WTC11 (cell line): Measurements from ENCODE around the gene ZNF367. TPM values are rescaled to one million over a fixed set of nuclear protein-coding genes. Genes with fewer than 3 reads are reported as not detected.

Source experiments
- ATAC-seq: fragments of 200-7000 bp; cut with Tn5 transposase; 2 replicates; pipeline ENCODE4 v1.10.0; 2021; ENCODE audit warnings: mild to moderate bottlenecking, moderate library complexity
- CTCF ChIA-PET: fragments of 300-600 bp; sonication (Branson Sonifier 250); formaldehyde crosslinking; loops from one replicate; lab custom pipeline; 2021; ENCODE audit warnings: antibody characterized with exemption; lab: Charles Lee
- POLR2A ChIA-PET: fragments of 350-600 bp; sonication (Branson Sonifier 250); formaldehyde crosslinking; loops from one replicate; lab custom pipeline; 2021; ENCODE audit warnings: antibody characterized with exemption; lab: Charles Lee
- DNase-seq: peaks from one replicate; pipeline ENCODE4 v3.0.0; 2021; ENCODE audit warnings: low spot score
- H3K27ac Mint-ChIP-seq: 2 replicates; pipeline ENCODE4 v1.8.0; 2021; ENCODE audit warnings: mixed read lengths
- H3K27me3 Mint-ChIP-seq: 2 replicates; pipeline ENCODE4 v1.8.0; 2021; ENCODE audit warnings: low read depth, mild to moderate bottlenecking, moderate library complexity, mixed read lengths
- H3K36me3 Mint-ChIP-seq: 2 replicates; pipeline ENCODE4 v1.8.0; 2021; ENCODE audit warnings: mixed read lengths
- H3K4me1 Mint-ChIP-seq: 2 replicates; pipeline ENCODE4 v1.8.0; 2022; ENCODE audit warnings: mixed read lengths
- H3K4me3 Mint-ChIP-seq: 2 replicates; pipeline ENCODE4 v1.8.0; 2021; ENCODE audit warnings: mild to moderate bottlenecking, moderate library complexity, mixed read lengths
- H3K9me3 Mint-ChIP-seq: 2 replicates; pipeline ENCODE4 v1.8.0; 2021; ENCODE audit warnings: mixed read lengths
- FOXJ3 ChIP-seq: sonication (generic); formaldehyde crosslinking; IDR thresholded peaks from 2 replicates; pipeline ENCODE4 v1.9.0; 2021; ENCODE audit warnings: missing genetic modification reagents, mild to moderate bottlenecking, borderline replicate concordance
- HMGA2 ChIP-seq: fragments of 250-450 bp; sonication (Bioruptor Pico); IDR thresholded peaks from 2 replicates; pipeline ENCODE4 v1.4.0; 2021; ENCODE audit warnings: mild to moderate bottlenecking, moderate library complexity
- IRF2 ChIP-seq: sonication (generic); formaldehyde crosslinking; IDR thresholded peaks from 2 replicates; pipeline ENCODE4 v1.8.0; 2022; ENCODE audit warnings: low read depth, missing genetic modification reagents, borderline replicate concordance
- MYBL2 ChIP-seq: sonication (generic); formaldehyde crosslinking; IDR thresholded peaks from 2 replicates; pipeline ENCODE4 v1.8.1; 2023; ENCODE audit warnings: mild to moderate bottlenecking, moderate library complexity, missing genetic modification reagents
- NR1H2 ChIP-seq: sonication (generic); formaldehyde crosslinking; IDR thresholded peaks from 2 replicates; pipeline ENCODE4 v1.9.0; 2021; ENCODE audit warnings: mild to moderate bottlenecking, moderate library complexity, missing genetic modification reagents
- NR3C1 ChIP-seq: sonication (generic); formaldehyde crosslinking; conservative IDR thresholded peaks from 2 replicates; pipeline ENCODE4 v1.8.1; 2023; ENCODE audit warnings: low read depth, mild to moderate bottlenecking, missing genetic modification reagents
- SMAD3 ChIP-seq: sonication (generic); formaldehyde crosslinking; IDR thresholded peaks from 2 replicates; pipeline ENCODE4 v1.8.0; 2022; ENCODE audit warnings: missing genetic modification reagents, mild to moderate bottlenecking, borderline replicate concordance
- SP1 ChIP-seq: sonication (generic); formaldehyde crosslinking; conservative IDR thresholded peaks from 2 replicates; pipeline ENCODE4 v1.8.1; 2022; ENCODE audit warnings: missing genetic modification reagents
- ZNF263 ChIP-seq: sonication (generic); formaldehyde crosslinking; IDR thresholded peaks from 2 replicates; pipeline ENCODE4 v1.8.1; 2022; ENCODE audit warnings: low read depth, mild to moderate bottlenecking, moderate library complexity, missing genetic modification reagents
- ZNF671 ChIP-seq: fragments of 250-450 bp; sonication (Bioruptor Pico); IDR thresholded peaks from 2 replicates; pipeline ENCODE4 v1.8.0; 2021; ENCODE audit warnings: mild to moderate bottlenecking
- total RNA-seq: library from RNA; stranded (reverse); gene quantifications from 3 replicates; pipeline ENCODE4 v1.2.3, GENCODE V29; 2021
- TF ChIP-seq, protein P1 (sequence below): sonication (generic); formaldehyde crosslinking; IDR thresholded peaks from 2 replicates; pipeline ENCODE4 v1.8.0; 2022; ENCODE audit warnings: mild to moderate bottlenecking, missing genetic modification reagents
- TF ChIP-seq, protein P2 (sequence below): sonication (generic); formaldehyde crosslinking; IDR thresholded peaks from 2 replicates; pipeline ENCODE4 v1.8.0; 2023; ENCODE audit warnings: mild to moderate bottlenecking, missing genetic modification reagents
- TF ChIP-seq, protein P3 (sequence below): fragments of 250-450 bp; sonication (Bioruptor Pico); IDR thresholded peaks from 2 replicates; pipeline ENCODE4 v1.9.0; 2021; ENCODE audit warnings: mild to moderate bottlenecking
- TF ChIP-seq, protein P4 (sequence below): sonication (generic); formaldehyde crosslinking; IDR thresholded peaks from 2 replicates; pipeline ENCODE4 v1.8.1; 2023; ENCODE audit warnings: mild to moderate bottlenecking, missing genetic modification reagents, borderline replicate concordance
- TF ChIP-seq, protein P5 (sequence below): fragments of 200-600 bp; IDR thresholded peaks from 2 replicates; pipeline ENCODE4 v1.8.0; 2022; ENCODE audit warnings: antibody characterized with exemption
- TF ChIP-seq, protein P6 (sequence below): sonication (generic); formaldehyde crosslinking; IDR thresholded peaks from 2 replicates; pipeline ENCODE4 v1.8.1; 2023; ENCODE audit warnings: mild to moderate bottlenecking, missing genetic modification reagents
- TF ChIP-seq, protein P7 (sequence below): sonication (generic); formaldehyde crosslinking; IDR thresholded peaks from 2 replicates; pipeline ENCODE4 v1.8.0; 2022; ENCODE audit warnings: mild to moderate bottlenecking, missing genetic modification reagents

The ZNF367 gene
- total RNA-seq, 1 experiment from 2014 or later: 7.4 TPM

DNA sequence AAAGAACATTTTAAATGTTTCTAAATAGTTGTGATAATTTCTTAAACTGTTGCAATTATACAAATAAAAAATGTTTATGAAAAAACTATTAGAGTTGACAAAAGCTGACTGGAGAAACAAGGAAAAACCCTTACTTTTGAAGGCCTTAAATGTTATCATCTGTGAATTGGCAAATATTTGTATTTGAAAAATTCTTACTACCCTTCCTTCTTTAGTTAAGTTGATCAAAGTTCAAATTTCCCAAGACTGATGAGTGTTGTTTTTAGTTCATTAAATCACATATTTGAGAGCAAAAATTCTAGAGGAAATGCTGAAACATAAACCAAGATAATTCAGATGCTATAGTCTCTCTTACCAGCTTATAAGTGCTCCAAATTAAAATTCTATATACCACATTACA lies 32.0 kb downstream of the ZNF367 start:
- Mint-ChIP-seq H3K4me3 (no peak overlapping the region), H3K4me1 (peaks cover 20% of the 10 kb centered on the region), H3K9me3 (no peaks in the 10 kb centered on the region), H3K27ac (no peak overlapping the region), H3K27me3 (no peaks in the 10 kb centered on the region; the same call in 1 of the 2 replicates), H3K36me3 (peaks cover 22% of the 10 kb centered on the region)
- TF ChIP-seq, protein P1, sequence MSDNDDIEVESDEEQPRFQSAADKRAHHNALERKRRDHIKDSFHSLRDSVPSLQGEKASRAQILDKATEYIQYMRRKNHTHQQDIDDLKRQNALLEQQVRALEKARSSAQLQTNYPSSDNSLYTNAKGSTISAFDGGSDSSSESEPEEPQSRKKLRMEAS (CRISPR knock-in tag): no peak
- TF ChIP-seq, protein P2, sequence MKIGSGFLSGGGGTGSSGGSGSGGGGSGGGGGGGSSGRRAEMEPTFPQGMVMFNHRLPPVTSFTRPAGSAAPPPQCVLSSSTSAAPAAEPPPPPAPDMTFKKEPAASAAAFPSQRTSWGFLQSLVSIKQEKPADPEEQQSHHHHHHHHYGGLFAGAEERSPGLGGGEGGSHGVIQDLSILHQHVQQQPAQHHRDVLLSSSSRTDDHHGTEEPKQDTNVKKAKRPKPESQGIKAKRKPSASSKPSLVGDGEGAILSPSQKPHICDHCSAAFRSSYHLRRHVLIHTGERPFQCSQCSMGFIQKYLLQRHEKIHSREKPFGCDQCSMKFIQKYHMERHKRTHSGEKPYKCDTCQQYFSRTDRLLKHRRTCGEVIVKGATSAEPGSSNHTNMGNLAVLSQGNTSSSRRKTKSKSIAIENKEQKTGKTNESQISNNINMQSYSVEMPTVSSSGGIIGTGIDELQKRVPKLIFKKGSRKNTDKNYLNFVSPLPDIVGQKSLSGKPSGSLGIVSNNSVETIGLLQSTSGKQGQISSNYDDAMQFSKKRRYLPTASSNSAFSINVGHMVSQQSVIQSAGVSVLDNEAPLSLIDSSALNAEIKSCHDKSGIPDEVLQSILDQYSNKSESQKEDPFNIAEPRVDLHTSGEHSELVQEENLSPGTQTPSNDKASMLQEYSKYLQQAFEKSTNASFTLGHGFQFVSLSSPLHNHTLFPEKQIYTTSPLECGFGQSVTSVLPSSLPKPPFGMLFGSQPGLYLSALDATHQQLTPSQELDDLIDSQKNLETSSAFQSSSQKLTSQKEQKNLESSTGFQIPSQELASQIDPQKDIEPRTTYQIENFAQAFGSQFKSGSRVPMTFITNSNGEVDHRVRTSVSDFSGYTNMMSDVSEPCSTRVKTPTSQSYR (CRISPR knock-in tag): no peak
- TF ChIP-seq, protein P3, sequence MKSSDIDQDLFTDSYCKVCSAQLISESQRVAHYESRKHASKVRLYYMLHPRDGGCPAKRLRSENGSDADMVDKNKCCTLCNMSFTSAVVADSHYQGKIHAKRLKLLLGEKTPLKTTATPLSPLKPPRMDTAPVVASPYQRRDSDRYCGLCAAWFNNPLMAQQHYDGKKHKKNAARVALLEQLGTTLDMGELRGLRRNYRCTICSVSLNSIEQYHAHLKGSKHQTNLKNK (CRISPR knock-in tag): no peak
- TF ChIP-seq IRF2 (CRISPR knock-in tag) (no peak), HMGA2 (no peak), SMAD3 (no peak), MYBL2 (CRISPR knock-in tag) (no peak), FOXJ3 (CRISPR knock-in tag) (no peak)
- TF ChIP-seq, protein P4, sequence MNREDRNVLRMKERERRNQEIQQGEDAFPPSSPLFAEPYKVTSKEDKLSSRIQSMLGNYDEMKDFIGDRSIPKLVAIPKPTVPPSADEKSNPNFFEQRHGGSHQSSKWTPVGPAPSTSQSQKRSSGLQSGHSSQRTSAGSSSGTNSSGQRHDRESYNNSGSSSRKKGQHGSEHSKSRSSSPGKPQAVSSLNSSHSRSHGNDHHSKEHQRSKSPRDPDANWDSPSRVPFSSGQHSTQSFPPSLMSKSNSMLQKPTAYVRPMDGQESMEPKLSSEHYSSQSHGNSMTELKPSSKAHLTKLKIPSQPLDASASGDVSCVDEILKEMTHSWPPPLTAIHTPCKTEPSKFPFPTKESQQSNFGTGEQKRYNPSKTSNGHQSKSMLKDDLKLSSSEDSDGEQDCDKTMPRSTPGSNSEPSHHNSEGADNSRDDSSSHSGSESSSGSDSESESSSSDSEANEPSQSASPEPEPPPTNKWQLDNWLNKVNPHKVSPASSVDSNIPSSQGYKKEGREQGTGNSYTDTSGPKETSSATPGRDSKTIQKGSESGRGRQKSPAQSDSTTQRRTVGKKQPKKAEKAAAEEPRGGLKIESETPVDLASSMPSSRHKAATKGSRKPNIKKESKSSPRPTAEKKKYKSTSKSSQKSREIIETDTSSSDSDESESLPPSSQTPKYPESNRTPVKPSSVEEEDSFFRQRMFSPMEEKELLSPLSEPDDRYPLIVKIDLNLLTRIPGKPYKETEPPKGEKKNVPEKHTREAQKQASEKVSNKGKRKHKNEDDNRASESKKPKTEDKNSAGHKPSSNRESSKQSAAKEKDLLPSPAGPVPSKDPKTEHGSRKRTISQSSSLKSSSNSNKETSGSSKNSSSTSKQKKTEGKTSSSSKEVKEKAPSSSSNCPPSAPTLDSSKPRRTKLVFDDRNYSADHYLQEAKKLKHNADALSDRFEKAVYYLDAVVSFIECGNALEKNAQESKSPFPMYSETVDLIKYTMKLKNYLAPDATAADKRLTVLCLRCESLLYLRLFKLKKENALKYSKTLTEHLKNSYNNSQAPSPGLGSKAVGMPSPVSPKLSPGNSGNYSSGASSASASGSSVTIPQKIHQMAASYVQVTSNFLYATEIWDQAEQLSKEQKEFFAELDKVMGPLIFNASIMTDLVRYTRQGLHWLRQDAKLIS (CRISPR knock-in tag): no peak
- TF ChIP-seq, protein P5, sequence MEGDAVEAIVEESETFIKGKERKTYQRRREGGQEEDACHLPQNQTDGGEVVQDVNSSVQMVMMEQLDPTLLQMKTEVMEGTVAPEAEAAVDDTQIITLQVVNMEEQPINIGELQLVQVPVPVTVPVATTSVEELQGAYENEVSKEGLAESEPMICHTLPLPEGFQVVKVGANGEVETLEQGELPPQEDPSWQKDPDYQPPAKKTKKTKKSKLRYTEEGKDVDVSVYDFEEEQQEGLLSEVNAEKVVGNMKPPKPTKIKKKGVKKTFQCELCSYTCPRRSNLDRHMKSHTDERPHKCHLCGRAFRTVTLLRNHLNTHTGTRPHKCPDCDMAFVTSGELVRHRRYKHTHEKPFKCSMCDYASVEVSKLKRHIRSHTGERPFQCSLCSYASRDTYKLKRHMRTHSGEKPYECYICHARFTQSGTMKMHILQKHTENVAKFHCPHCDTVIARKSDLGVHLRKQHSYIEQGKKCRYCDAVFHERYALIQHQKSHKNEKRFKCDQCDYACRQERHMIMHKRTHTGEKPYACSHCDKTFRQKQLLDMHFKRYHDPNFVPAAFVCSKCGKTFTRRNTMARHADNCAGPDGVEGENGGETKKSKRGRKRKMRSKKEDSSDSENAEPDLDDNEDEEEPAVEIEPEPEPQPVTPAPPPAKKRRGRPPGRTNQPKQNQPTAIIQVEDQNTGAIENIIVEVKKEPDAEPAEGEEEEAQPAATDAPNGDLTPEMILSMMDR: no peak
- ChIA-PET POLR2A (no interaction called here), CTCF (no interaction called here)
- DNase-seq: no peak
- ATAC-seq: no peak

DNA sequence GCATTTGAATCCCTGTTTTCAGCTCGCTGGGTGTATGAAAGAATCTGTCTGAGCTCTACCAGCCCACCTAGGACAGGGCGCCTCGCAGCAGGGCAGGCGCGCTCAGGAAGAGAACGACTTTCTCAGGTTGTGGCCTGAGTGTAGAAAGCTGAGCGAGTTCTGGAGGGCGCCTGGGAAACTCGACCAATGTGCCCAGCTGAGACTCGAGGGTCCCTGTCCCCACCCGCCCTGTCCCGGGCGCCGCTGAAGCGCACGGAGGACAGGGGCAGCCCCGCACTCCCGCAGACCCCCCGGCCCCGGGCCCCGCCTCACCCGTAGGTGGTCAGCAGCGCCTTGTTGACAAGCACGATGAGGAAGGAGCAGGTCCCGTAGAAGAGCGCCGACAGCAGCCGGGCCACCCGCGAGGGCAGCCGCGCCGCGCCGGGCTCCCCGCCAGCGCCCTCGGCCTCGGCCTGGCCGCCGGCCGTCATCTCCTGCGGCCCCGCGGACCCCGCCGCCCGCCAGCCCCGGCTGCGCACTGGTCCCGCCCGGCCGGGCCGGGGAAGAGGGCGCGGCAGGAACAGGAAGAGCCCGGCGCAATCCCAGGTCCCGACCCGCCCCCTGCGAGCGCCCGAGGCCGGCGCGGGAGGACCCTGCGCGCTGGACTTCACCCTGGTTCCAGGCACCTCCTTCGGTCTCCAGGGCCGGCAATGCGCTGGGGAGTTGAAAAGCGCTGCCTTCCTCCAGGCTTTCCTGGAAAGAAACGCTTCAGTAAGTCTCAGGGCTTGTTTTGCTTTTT lies 34.8 kb downstream of the ZNF367 start, which contains the start of gene SLC35D2:
Gene SLC35D2, minus strand, starts transcription at position 547 of the 778 bp plus-strand sequence. Its CDS starts 77 bp downstream, at position 470.
- ChIA-PET POLR2A (no interaction called here), CTCF (interaction anchor here (1.0 to 1.1 kb wide), 2 partner anchors 66 to 283 kb away, joined by 3 read pairs; no protein-coding TSS in a partner anchor)
- H3K27ac Mint-ChIP-seq: peak within 1 kb of the TSS; percentile 47
- peak within 1 kb of the TSS; percentile 77 for H3K4me3 Mint-ChIP-seq
- H3K27me3 Mint-ChIP-seq: no peaks in the 10 kb centered on the region; the same call in 1 of the 2 replicates
- peak; percentile 96 for ATAC-seq
- peaks cover 5% of the 10 kb centered on the region for H3K36me3 Mint-ChIP-seq
- H3K9me3 Mint-ChIP-seq: no peaks in the 10 kb centered on the region
- DNase-seq: peak; percentile 73
- 0 out of 2 replicates have a peak, but pooled peaks have one; percentile 33 for TF ChIP-seq NR3C1
- TF ChIP-seq ZNF671 (CRISPR knock-in tag): no peak
- TF ChIP-seq, protein P3 (CRISPR knock-in tag): no peak
- TF ChIP-seq SMAD3: no peak
- TF ChIP-seq, protein P6, sequence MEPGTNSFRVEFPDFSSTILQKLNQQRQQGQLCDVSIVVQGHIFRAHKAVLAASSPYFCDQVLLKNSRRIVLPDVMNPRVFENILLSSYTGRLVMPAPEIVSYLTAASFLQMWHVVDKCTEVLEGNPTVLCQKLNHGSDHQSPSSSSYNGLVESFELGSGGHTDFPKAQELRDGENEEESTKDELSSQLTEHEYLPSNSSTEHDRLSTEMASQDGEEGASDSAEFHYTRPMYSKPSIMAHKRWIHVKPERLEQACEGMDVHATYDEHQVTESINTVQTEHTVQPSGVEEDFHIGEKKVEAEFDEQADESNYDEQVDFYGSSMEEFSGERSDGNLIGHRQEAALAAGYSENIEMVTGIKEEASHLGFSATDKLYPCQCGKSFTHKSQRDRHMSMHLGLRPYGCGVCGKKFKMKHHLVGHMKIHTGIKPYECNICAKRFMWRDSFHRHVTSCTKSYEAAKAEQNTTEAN: no peak
- TF ChIP-seq FOXJ3 (CRISPR knock-in tag): no peak
- TF ChIP-seq SP1 (CRISPR knock-in tag): 0 out of 2 replicates have a peak, but pooled peaks have one; percentile 43
- TF ChIP-seq, protein P7, sequence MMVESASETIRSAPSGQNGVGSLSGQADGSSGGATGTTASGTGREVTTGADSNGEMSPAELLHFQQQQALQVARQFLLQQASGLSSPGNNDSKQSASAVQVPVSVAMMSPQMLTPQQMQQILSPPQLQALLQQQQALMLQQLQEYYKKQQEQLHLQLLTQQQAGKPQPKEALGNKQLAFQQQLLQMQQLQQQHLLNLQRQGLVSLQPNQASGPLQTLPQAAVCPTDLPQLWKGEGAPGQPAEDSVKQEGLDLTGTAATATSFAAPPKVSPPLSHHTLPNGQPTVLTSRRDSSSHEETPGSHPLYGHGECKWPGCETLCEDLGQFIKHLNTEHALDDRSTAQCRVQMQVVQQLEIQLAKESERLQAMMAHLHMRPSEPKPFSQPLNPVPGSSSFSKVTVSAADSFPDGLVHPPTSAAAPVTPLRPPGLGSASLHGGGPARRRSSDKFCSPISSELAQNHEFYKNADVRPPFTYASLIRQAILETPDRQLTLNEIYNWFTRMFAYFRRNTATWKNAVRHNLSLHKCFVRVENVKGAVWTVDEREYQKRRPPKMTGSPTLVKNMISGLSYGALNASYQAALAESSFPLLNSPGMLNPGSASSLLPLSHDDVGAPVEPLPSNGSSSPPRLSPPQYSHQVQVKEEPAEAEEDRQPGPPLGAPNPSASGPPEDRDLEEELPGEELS (CRISPR knock-in tag): no peak
- TF ChIP-seq ZNF263 (CRISPR knock-in tag): no peak
- no peak for TF ChIP-seq NR1H2 (CRISPR knock-in tag)
- peaks cover 21% of the 10 kb centered on the region for H3K4me1 Mint-ChIP-seq
